Duodenal mucosa (tissue), 2 donors: ENCODE measurements around the gene TOGARAM2.

Source experiments
- H3K27ac ChIP-seq: one replicate; pipeline ENCODE4 v1.7.0; 2013; ENCODE audit warnings: low read depth, low read length
- H3K27me3 ChIP-seq, 2 donors: one replicate each; pipeline ENCODE4 v1.7.0; 2013; ENCODE audit warnings: low read length in 2 of 2, control low read depth in 1 of 2; ENCODE audit not compliant: insufficient read depth in 2 of 2, control insufficient read depth in 1 of 2
- H3K36me3 ChIP-seq, 2 donors: one replicate each; pipeline ENCODE4 v1.7.0; 2013; ENCODE audit warnings: low read length in 2 of 2, control low read depth in 1 of 2; ENCODE audit not compliant: insufficient read depth in 2 of 2, control insufficient read depth in 1 of 2
- H3K4me1 ChIP-seq, 2 donors: one replicate each; pipeline ENCODE4 v1.7.0; 2013; ENCODE audit warnings: low read length in 2 of 2, control low read depth in 1 of 2; ENCODE audit not compliant: insufficient read depth in 2 of 2, control insufficient read depth in 1 of 2
- H3K4me3 ChIP-seq, 2 donors: one replicate each; pipeline ENCODE4 v1.7.0; 2013; ENCODE audit warnings: low read length in 2 of 2, low read depth in 1 of 2
- H3K9ac ChIP-seq, 2 donors: one replicate each; pipeline ENCODE4 v1.7.0; 2013; ENCODE audit warnings: low read length in 2 of 2, low read depth in 1 of 2
- H3K9me3 ChIP-seq, 2 donors: one replicate each; pipeline ENCODE4 v1.7.0; 2013; ENCODE audit warnings: low read length in 2 of 2, control low read depth in 1 of 2; ENCODE audit not compliant: control insufficient read depth in 1 of 2

Gene TOGARAM2

DNA sequence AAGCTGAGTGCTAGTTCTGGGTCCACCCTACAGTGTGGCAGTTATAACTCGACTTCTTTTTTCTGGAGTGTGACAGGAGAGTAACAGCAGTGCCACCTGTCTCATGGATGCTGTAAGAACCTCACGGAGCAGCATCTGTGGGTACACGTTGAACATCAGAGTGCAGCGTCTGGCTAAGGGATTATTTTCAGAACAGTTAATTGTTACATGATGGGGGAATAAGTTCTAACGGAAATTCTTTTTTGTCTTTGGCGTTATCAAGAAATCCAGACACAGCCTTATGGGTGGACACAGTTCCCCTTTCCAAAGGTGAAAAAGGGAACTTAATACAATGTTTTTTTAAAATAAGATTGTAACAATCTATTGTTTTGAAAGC is 28.3 kb upstream of the TOGARAM2 start:
- no peak overlapping the region for H3K9ac ChIP-seq
- H3K4me1 ChIP-seq, result peaks cover 9 to 14% of the 10 kb centered on the region in 2 donors
- peaks cover 0 to 4% of the 10 kb centered on the region in 2 donors for H3K9me3 ChIP-seq
- no peaks in the 10 kb centered on the region for H3K27me3 ChIP-seq
- no peak overlapping the region for H3K4me3 ChIP-seq
- H3K36me3 ChIP-seq, result peaks cover 5 to 13% of the 10 kb centered on the region in 2 donors
- H3K27ac ChIP-seq, result no peak overlapping the region

DNA sequence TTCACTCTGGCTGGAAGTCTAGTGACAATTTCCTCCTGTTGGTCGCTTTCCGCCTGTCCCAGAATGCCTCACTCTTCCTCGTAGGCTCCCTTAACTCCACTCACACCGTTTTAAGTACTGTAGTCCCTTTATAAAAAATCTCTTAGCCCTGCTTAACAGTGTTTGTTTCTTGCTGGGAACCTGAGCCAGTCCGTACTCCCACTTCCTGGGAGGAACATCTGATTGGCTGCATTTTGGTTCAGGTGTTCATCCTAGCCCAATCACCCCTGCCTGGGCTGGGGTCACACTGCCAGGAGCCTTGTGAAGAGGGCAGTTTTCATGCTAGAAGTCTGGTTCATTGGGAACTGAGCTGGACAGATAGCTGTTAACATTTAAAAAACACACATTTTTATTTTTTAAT is 25.6 kb upstream of the TOGARAM2 start:
- no peak overlapping the region for H3K9ac ChIP-seq
- no peak overlapping the region for H3K27ac ChIP-seq
- no peaks in the 10 kb centered on the region for H3K27me3 ChIP-seq
- H3K36me3 ChIP-seq, result no peaks in the 10 kb centered on the region
- no peaks in the 10 kb centered on the region for H3K9me3 ChIP-seq
- H3K4me3 ChIP-seq, result no peak overlapping the region
- peaks cover 9 to 14% of the 10 kb centered on the region in 2 donors for H3K4me1 ChIP-seq

GRCh38 chr2:28956415-28956826 is 24.7 kb upstream of the TOGARAM2 start:
- no peak overlapping the region for H3K27ac ChIP-seq
- peaks cover 9 to 14% of the 10 kb centered on the region in 2 donors for H3K4me1 ChIP-seq
- no peaks in the 10 kb centered on the region for H3K27me3 ChIP-seq
- peak overlapping the region in 1 of 2 donors; percentile 34 for H3K4me3 ChIP-seq
- H3K9ac ChIP-seq, result no peak overlapping the region
- H3K36me3 ChIP-seq, result no peaks in the 10 kb centered on the region
- no peaks in the 10 kb centered on the region for H3K9me3 ChIP-seq

- Histone ChIP-seq H3K9me3 (no peaks in the 10 kb centered on the region), H3K4me3 (no peak overlapping the region), H3K9ac (no peak overlapping the region), H3K4me1 (peaks cover 9 to 13% of the 10 kb centered on the region in 2 donors), H3K36me3 (no peaks in the 10 kb centered on the region), H3K27ac (no peak overlapping the region), H3K27me3 (no peaks in the 10 kb centered on the region)
Measured at GRCh38 chr2:28956890-28957289, 24.2 kb upstream of the TOGARAM2 start.

GRCh38 chr2:28958689-28959088 is 22.4 kb upstream of the TOGARAM2 start:
- Histone ChIP-seq H3K27me3 (no peaks in the 10 kb centered on the region), H3K36me3 (no peaks in the 10 kb centered on the region), H3K9me3 (no peaks in the 10 kb centered on the region), H3K4me3 (no peak overlapping the region), H3K9ac (no peak overlapping the region), H3K4me1 (peaks cover 0 to 3% of the 10 kb centered on the region in 2 donors), H3K27ac (no peak overlapping the region)

GRCh38 chr2:28960401-28960800 is 20.7 kb upstream of the TOGARAM2 start:
- Histone ChIP-seq H3K4me3 (no peak overlapping the region), H3K36me3 (no peaks in the 10 kb centered on the region), H3K4me1 (peaks cover 0 to 3% of the 10 kb centered on the region in 2 donors), H3K9ac (no peak overlapping the region), H3K27me3 (no peaks in the 10 kb centered on the region), H3K27ac (no peak overlapping the region), H3K9me3 (no peaks in the 10 kb centered on the region)

- no peaks in the 10 kb centered on the region for H3K9me3 ChIP-seq
- H3K27me3 ChIP-seq, result no peaks in the 10 kb centered on the region
- H3K9ac ChIP-seq, result no peak overlapping the region
- no peaks in the 10 kb centered on the region for H3K36me3 ChIP-seq
- H3K4me3 ChIP-seq, result no peak overlapping the region
- no peak overlapping the region for H3K27ac ChIP-seq
- H3K4me1 ChIP-seq, result no peaks in the 10 kb centered on the region
Measured at GRCh38 chr2:28962505-28962904, 18.6 kb upstream of the TOGARAM2 start.

- Histone ChIP-seq H3K27ac (no peak overlapping the region), H3K4me3 (no peak overlapping the region), H3K9me3 (no peaks in the 10 kb centered on the region), H3K9ac (no peak overlapping the region), H3K27me3 (no peaks in the 10 kb centered on the region), H3K4me1 (no peaks in the 10 kb centered on the region), H3K36me3 (no peaks in the 10 kb centered on the region)
Measured at GRCh38 chr2:28970464-28971160, 10.5 kb upstream of the TOGARAM2 start.

DNA sequence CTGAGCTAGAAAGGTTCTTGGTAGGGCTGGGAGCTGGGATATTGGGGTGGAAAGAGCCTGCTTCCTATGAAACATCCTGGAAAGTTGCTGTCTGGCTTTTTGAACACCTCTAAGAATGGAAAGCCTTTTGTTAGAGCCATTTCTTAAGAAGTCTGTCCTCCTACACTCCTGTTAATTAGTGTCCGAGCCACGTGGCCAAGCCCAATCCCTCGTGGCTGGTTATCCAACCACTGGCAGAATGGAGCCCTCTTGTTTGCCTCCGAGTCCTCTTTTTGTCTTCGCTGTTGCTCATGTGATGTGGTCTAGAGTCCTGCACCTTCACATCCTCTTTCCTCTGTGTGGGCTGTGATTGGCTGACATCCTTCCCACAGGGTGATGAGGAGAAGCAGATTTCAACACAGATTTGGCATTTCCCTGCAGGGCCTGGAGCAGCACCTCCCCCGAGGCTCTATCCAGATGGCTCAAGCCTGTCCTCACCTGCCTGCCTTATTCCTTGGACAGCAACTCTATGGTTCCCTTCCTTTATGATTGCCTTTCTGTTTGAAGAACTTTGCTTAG is 8.2 kb upstream of the TOGARAM2 start:
- Histone ChIP-seq H3K27ac (no peak overlapping the region), H3K36me3 (no peaks in the 10 kb centered on the region), H3K27me3 (no peaks in the 10 kb centered on the region), H3K4me3 (no peak overlapping the region), H3K4me1 (no peaks in the 10 kb centered on the region), H3K9me3 (no peaks in the 10 kb centered on the region), H3K9ac (no peak overlapping the region)

GRCh38 chr2:28974252-28974651 is 6.8 kb upstream of the TOGARAM2 start:
- H3K4me3 ChIP-seq, result no peak overlapping the region
- H3K4me1 ChIP-seq, result no peaks in the 10 kb centered on the region

More at GRCh38 chr2:28974252-28974651, 6.8 kb upstream of the TOGARAM2 start:
- Histone ChIP-seq H3K9me3 (no peaks in the 10 kb centered on the region), H3K36me3 (no peaks in the 10 kb centered on the region), H3K9ac (no peak overlapping the region), H3K27me3 (no peaks in the 10 kb centered on the region), H3K27ac (no peak overlapping the region)
